ENCODE results near the gene OR11A1. TPM values are rescaled to one million over a fixed set of nuclear protein-coding genes. Genes with fewer than 3 reads are reported as not detected.

Gene OR11A1
- polyA plus RNA-seq, 1 experiment = not detected

GRCh38 chr6:29486577-29486976 is 29.7 kb upstream of the OR11A1 start:
- no peak for TF ChIP-seq CTCF (IDR thresholded peaks at IDR 0.05; ENCODE audit: insufficient read depth, low read depth, low read length)
- ChIA-PET POLR2A (no interaction called here), CTCF (no interaction called here)

GRCh38 chr6:29483735-29484134 is 26.9 kb upstream of the OR11A1 start:
- no peak for TF ChIP-seq CTCF (IDR thresholded peaks at IDR 0.05; ENCODE audit: insufficient read depth, low read depth, low read length)
- no peaks in the 10 kb centered on the region for H3K36me3 ChIP-seq (ENCODE audit: control insufficient read depth, insufficient read depth, low read length)
- no peaks in the 10 kb centered on the region for H3K27me3 ChIP-seq (ENCODE audit: control insufficient read depth, insufficient read depth, low read length)
- POLR2A ChIA-PET = no interaction called here
- CTCF ChIA-PET = no interaction called here
- H3K4me3 ChIP-seq (ENCODE audit: low read depth, low read length) = no peak overlapping the region
- no peak for DNase-seq (ENCODE audit: low read depth)

More at GRCh38 chr6:29486577-29486976, 29.7 kb upstream of the OR11A1 start:
- Histone ChIP-seq H3K4me3 (ENCODE audit: low read depth, low read length) (no peak overlapping the region), H3K36me3 (ENCODE audit: control insufficient read depth, insufficient read depth, low read length) (no peaks in the 10 kb centered on the region), H3K27me3 (ENCODE audit: control insufficient read depth, insufficient read depth, low read length) (no peaks in the 10 kb centered on the region)
- DNase-seq (ENCODE audit: low read depth) = no peak

- H3K27me3 ChIP-seq (ENCODE audit: control insufficient read depth, insufficient read depth, low read length) = no peaks in the 10 kb centered on the region
- ChIA-PET POLR2A (no interaction called here), CTCF (no interaction called here)
- H3K36me3 ChIP-seq (ENCODE audit: control insufficient read depth, insufficient read depth, low read length) = no peaks in the 10 kb centered on the region
- no peak for DNase-seq (ENCODE audit: low read depth)
- no peak for TF ChIP-seq CTCF (IDR thresholded peaks at IDR 0.05; ENCODE audit: insufficient read depth, low read depth, low read length)
- H3K4me3 ChIP-seq (ENCODE audit: low read depth, low read length) = no peak overlapping the region
These were observed 26.3 kb upstream of the OR11A1 start for GRCh38 chr6:29483186-29483585.

GRCh38 chr6:29479560-29479959 is 22.7 kb upstream of the OR11A1 start:
- Histone ChIP-seq H3K4me3 (ENCODE audit: low read depth, low read length) (no peak overlapping the region), H3K27me3 (ENCODE audit: control insufficient read depth, insufficient read depth, low read length) (no peaks in the 10 kb centered on the region), H3K36me3 (ENCODE audit: control insufficient read depth, insufficient read depth, low read length) (no peaks in the 10 kb centered on the region)
- no peak for TF ChIP-seq CTCF (IDR thresholded peaks at IDR 0.05; ENCODE audit: insufficient read depth, low read depth, low read length)
- no peak for DNase-seq (ENCODE audit: low read depth)
- POLR2A ChIA-PET = no interaction called here
- CTCF ChIA-PET = no interaction called here

DNA sequence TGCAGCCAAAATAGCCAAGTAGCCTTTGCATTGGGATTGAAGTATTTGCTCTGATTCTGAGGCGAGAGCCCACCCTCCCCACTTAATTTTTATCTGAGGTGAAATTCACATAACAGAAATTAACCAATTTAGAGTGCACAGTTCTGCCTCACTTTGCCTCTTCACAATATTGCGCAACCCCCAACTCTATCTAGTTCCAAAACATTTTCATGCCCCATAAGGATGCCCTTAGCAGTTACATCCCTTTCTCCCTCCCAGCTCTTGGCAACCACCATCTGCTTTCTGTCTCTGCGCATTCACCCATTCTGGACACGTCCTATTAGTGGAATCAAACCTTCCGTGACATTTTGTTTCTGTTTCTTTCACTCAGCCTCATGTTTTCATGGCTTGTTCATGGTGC is 21.9 kb upstream of the OR11A1 start:
- H3K36me3 ChIP-seq (ENCODE audit: control insufficient read depth, insufficient read depth, low read length) = no peaks in the 10 kb centered on the region
- ChIA-PET POLR2A (no interaction called here), CTCF (no interaction called here)
- no peak overlapping the region for H3K4me3 ChIP-seq (ENCODE audit: low read depth, low read length)
- no peak for TF ChIP-seq CTCF (IDR thresholded peaks at IDR 0.05; ENCODE audit: insufficient read depth, low read depth, low read length)
- H3K27me3 ChIP-seq (ENCODE audit: control insufficient read depth, insufficient read depth, low read length) = no peaks in the 10 kb centered on the region
- no peak for DNase-seq (ENCODE audit: low read depth)

Data from BJ (cell line).